Activated effector memory CD4-positive, alpha-beta T cell treated with Interleukin-2 at 50 U/mL for 16 hours (primary cell): ENCODE measurements around the gene ARHGEF2.

Experiments used
- DNase-seq: peaks from one replicate; pipeline ENCODE4 v3.0.0-alpha.2; 2020

The ARHGEF2 gene

DNA sequence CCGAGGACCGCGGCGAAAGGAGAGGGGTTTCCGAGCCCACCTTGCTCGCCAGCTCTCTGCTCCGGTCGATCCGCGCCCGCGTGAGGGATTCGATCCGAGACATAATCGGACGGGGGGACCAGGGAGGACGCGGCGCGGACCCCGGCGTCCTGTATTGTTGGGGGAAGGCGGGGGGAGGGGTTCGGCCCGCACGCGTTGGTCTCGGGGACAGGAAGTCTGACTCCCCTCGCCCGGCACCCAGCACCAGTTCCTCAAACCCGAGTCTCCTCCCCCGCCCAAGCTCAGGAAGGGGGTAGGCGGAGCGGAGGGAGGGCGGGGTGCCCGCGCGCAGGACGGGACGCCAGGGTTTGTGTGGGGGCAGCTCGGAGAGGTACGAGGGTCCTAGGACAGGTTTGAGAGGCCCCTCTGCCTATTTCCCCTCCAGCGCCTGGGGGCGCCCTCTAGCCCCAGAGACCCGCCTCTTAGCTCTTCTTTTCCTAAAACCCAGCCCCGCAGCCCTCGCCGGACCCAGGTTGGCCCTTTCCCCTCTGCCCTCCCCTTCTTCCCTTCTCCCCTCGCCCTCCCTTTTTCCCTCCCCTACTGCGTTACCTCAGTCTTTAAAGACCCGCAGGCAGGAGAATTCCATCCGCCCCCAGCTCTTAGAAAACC is at the start of gene ARHGEF2:
Gene ARHGEF2 (minus strand): TSS at position 223 of the 648 bp plus-strand sequence. CDS start 120 bp downstream, at position 103.
- peak; percentile 71 for DNase-seq

DNA sequence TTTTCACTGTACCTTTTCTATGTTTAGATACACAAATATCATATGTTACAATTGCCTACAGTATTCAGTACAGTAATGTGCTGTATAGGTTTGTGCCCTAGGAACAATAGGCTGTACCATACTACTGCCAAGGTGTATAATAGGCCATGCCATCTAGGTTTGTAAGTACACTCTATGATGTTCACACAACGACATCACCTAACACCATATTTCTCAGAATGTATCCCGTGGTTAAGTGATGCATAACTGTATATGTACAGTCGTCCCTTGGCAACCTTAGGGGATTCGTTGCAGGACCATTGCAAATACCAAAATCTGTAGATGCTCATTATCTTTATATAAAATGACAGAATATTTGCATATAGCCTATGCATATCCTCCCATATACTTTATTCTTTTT is 48.2 kb upstream of the ARHGEF2 start:
- no peak for DNase-seq

DNA sequence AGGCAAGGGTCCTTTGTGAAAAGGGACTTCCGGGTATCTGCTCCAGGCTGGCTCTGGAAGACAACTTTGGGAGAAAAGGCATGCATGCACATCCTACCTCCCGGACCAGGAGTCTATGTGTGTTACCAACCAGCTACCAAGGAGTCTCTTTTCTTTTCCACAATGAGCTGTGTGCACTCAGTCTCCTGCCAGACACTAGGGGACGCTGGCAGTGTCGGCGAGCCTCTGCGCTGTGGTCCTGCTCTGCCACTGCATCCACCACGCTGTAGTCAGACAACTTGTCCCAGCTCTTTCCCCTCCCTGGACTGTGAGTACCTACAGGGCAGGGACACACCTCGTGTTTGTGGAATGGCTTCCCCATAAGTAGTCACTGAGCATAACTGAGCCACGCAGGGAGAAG is 47.5 kb upstream of the ARHGEF2 start:
- peak; percentile 5 for DNase-seq

DNA sequence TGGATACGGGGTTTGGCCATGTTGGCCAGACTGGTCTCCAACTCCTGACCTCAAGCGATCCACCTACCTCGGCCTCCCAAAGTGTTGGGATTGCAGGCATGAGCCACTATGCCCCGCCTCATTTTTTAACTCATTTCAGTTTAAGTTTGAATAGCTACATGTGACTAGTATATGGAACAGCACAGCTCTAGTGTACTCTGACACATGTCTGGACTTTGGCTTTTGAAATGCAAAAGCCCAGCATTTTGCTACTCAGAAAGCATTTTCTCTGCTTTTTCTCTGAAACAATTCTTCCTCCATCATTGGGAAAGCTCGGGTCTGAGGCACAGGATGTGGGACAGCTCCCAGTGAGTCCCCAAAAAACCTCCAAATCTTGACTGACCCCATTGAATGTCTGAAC is 46.5 kb upstream of the ARHGEF2 start:
- no peak for DNase-seq

DNA sequence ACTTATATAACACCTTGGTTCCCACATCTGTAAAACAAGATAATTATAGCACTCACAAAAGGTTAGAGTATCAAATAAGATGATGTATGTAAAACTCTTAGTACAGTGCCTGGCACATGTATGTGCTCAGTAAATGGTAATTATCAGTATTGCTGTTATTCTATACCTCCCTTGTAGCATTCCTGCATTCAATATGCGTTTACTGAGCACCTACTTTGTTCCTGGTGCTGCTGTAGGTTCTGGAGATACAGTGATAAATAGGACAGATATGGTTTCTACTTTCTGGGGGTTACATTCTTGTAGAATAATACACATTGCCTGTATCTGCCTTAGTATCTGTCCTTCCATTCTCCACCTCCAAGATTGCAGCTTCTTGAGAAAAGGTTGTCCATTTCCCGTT is 43.6 kb upstream of the ARHGEF2 start:
- no peak for DNase-seq

DNA sequence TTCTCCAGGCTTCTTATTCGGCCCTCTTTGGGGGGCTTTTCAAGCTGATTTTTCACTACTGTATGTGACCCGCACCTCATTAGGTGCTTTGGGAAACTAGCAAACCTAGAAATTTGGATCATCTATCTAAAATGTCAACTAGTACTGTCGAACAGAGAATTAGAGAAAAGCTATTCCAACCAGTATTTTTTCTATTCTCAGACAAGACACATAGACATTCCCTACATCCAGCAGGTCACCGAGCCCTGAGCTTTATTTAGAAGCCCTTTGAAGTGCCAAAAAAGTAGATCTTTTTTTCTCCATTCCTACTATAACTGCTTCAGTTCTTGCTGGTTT is 42.7 kb upstream of the ARHGEF2 start:
- DNase-seq = no peak

DNA sequence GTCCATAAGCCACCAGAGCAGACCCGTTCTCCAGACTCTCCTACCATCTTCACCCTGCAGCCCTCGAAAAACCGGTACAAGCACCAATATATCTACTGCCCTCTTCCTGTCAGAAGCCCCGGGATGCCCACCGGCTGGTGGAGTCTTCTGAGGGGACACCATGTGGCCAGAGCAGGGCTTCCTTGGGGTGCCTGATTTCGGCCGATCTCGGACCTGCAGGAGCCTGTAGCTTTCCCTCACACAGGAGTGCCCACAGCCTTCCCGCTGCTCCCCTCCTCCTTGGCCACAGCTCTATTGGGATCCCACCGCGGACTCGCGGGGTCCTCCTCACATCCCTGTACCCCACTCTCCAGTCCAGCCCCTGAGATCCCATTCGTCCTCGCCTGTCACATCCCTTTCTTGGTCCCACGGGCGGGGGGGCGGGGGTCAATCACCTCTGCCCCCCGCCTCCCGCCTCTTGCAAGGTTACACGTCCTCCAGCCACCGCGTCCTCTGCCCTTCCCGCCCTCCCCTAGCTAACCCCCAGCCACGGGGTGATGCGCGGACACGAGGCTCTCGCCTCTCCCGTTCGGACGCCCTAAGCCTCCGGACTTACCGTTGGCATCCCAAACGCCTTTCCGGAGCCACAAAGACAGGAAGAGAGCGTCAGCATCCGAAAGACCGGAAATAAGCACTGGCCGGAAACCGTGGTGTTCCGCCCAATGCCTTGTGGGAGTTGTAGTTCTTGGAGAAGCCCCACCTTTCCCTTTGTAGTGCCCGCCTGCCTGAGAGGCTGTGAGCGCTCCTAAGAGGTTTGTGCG is 42.1 kb upstream of the ARHGEF2 start, which contains the start of gene SSR2:
Gene SSR2 (minus strand): TSS at position 659 of the 800 bp plus-strand sequence. CDS start 784 bp downstream, outside the sequence.
- peak; percentile 77 for DNase-seq

DNA sequence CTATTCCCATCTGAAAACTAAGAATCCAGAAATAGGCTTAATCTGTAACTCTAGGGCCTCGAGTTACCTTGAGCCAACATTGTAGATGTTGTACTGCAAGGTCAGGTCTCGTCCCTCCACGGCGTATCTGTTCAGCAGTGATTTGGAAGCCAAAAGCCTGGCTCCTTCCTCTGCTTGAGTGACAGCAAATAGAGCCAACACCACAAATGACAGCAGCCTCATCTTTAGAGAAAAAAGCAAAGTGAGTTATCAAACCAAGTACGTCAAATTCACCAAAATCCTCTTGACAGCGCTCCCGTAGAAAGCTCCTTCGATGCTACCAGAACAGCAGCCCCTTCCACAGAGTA is 41.6 kb upstream of the ARHGEF2 start:
- no peak for DNase-seq

DNA sequence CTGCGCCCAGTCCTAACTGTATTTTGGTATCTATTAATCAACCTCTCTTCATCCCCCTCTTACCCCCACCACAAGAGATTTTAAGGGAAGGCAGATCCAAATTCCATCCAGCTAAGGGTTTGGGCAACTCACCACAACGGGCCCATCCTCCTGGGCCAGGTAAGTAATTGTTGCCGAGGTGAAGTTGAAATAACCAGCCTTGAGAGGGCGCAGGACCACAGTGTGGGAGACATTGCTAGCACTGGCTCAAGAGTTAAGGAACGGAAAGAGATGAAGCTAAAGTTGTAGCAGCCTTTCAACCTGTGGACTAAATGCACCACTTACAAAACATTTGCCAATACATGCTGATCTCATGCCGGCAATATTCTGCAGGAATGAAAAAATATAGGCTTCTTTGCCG is 36.5 kb upstream of the ARHGEF2 start:
- no peak for DNase-seq

DNA sequence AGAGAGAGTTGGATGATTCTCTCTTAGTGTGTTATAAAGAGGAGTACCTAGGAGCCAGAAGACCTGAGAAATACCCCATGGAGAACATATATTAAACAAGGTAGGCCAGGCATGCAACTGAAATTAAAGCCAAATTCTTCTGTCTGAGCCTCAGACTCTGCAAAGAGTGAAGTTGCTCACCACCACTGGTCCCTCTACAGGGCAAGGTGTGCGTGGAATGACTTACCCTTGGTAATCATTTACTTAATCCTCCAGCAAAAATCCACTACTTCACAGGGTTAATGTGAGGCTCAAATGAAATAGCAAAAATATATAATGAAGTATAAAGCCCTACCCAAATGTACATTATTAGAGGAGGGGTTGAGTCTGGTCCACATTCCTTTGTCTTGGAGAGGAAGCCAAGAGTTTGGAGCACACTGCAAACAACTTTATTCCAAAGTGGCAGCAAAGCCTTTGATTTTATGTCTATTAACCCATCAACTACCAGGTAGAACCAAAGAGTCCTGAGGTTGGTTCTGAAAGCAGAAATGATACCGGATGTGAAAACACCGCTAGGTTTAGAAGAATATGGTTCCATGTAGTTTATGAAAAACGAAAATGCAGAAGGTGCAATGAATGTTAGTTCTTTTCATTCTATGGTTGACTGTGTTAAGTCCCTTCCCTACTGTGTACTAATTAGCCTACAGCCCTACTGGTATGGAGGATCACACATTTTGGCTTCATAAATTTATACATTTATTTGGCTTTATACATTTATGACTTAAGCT is 33.9 kb upstream of the ARHGEF2 start:
- no peak for DNase-seq

DNA sequence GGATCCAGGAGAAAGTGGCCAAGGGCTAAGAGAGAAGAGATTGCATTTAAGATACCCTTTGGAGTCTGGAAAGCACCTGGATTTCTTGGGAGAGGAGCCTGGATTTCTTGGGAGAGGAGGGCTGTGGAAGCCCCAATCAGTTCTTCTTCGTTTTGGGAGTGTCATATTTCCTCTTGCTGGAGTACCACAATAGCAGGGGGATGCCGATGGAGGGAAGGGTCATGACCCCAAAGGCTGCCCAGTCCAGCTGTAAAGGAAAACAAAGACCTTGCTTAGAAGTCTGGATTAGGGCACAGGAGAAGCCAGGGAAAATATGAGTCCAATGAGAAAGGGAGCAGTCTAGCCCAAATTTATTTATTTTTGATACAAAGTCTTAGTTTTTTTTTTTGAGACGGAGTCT is 31.1 kb upstream of the ARHGEF2 start:
- no peak for DNase-seq

DNA sequence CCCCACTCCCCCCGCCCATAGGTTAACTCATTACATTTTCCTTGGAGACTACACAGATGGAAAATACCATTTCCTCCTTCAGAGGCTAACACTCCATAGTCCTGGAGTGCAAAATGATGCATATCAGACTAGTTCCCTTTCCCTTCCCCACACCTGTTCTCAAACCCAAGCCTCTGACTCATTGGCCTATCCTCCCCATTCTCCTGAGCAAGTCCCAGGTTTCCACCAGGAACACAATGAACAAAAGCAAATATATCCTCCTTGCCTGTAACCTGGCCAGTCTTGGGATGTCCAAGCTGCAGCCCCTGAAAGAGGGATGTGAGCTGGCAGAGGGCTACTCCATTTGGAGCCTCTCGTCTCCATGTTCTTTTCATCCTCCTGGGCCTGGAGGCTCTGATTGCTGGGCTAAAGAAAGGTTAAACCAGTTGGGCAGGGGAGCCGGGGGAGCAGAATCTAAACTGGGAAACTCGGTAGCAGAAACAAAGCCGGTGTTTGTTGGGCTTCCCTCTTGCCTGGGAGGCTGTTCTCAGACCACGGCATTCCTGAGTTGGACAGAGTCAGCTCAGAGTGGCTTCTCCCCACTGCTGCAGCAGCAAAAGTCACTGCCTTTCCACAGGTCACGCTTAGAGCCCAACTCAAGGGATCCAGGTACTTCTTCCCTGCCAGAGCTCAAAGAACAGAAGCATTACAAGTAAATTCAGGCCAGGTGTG is 28.5 kb upstream of the ARHGEF2 start:
- no peak for DNase-seq

DNA sequence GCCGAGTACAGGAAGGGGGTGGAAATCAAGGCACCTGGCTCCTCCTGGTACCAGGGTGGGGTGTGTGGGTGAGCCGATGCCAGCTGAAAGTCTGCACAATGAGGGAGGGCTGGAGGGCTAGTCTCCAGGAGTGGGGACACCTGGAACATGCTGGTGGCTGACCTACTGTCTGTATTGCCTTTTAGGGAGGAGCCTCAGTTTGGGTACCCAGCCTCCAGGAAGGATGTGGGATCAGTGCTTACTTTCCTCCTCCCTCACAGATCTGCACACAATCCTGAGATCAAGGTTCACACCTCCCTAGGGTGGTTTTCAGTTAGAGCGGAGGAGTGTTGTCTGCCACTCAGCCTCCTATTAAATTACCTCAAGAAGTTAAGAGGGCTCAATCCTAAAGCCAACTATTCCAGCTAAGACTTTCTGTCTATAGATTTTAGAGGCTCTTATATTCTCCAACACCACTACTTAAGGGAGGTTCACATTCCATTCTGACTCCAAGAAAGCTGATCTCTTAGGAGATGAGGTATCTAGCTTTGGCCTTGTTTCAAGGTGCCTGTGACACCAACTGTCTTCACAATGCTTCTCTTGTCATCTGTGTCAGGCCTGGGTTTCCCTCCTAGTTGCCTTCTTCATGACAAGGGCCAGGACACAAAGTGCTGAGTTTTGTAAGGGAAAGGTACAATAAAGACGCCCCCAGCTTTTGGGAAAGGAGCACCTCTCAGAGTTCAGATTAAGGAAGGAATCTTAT is 26.7 kb upstream of the ARHGEF2 start:
- peak; percentile 9 for DNase-seq

DNA sequence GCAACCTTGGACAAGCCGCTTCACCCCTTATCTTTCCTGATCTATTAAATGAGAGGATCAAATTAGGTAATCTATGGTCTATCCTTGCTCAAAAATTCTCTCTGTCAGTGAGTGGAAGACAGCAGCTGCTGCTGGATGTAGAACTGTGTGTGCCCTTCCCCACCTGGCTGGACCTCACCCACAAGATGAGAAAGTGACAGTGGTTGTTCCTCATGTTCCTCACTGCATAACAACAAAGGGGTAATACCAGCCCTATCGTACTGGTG is 25.5 kb upstream of the ARHGEF2 start:
- DNase-seq = no peak

DNA sequence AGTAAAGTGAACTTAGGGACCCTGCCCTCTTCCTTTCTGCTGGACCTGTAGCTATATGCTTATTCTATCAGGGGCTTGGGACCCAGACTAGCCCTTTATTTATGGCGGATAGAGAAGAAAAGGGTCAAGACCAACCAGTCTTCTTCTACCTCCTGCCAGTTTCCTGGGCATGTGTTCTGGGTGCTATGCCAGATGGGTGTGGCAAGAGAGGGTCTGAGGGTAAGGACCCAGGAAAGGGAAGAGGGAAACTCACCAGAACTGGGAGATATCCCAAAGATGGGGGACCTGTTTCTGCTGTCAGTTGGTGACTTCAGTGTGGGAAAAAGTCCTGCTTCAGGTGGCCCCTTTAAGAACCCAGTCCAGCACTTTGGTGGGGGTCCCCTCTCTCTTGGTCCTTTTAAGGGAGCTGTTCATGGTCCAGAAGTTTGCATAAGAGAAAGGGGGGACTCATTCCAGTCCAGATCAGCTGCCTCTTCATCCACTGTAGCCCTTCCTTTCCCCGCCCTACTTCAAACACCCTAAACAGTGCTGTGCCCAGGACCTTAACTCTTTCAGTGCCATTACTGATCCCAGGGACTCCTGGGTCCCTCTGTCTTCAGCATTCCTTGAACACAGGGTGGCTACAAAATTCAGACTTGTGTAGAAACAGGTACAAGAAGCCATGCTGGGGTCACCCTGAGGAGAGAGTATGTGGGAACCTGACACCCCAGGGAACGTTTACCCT is 24.0 kb upstream of the ARHGEF2 start:
- DNase-seq = no peak

DNA sequence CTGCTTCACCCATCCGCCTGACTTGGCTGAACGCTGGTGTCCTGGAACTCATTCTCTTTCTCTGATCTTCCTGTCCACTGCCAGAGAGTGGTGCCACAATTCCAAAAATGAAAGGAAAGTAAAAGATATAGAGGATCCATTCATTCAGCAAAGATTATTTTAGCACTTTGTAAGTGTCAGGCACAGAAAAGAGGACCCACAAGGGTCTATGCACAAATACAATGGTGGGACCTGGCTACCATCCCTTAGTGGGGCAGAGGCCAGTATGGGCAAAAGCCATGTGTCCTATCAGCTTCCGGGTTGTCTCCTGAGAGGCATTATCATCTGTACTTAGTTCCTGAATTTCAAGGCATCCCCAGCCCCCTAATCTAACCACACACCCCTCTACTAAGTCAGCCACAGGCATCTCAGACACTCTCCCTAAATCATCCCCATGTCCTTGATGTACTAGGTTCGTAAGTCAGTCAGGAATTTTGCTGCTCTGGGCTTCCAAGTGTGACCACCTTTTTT is 23.4 kb upstream of the ARHGEF2 start:
- DNase-seq = no peak

DNA sequence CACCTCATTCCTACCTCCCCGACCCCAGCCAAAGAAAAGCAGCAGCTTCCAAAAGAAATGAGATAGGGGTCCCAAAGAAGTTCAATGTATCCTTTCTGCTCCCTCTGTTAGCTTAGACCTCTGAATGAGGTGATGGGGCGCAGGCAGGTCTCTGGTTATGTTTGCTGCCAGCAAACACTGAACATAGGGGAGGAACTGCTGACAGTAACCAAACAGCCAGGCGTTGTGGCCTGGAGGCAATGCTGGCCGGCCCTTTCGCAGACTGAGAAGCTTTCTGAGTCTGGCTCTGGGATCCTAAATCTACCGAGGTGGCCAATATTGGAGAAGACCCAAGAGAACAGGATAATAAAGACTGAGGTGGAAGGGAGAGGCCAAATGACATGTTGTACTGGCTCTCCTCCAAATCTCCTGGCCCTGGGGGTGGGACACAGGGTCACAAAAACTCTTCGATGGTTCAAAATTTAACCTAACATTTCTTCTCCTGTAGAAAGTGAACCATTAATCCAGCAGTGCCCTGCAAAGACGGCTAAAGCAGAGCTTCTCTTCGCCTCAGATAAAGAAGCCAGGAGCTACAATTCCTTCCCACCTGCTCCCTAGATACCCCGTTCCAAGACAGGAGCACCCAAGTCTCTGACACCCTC is 22.8 kb upstream of the ARHGEF2 start:
- DNase-seq = no peak

DNA sequence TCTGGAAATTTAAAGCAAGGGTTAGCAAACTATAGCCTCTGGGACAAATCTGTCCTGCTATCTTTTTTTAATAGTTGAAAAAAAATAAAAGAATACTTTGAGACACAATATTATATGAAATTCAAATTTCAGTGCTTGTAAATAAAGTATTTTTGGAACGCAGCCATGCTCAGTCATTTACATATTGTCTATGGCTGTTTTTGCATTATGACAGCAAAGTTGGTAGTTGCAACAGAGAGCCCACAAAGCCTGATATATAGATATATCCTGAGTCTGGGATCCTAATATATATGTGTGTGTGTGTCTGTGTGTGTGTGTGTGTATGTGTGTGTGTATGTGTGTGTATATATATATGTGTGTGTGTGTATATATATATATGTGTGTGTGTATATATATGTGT is 21.6 kb upstream of the ARHGEF2 start:
- no peak for DNase-seq

DNA sequence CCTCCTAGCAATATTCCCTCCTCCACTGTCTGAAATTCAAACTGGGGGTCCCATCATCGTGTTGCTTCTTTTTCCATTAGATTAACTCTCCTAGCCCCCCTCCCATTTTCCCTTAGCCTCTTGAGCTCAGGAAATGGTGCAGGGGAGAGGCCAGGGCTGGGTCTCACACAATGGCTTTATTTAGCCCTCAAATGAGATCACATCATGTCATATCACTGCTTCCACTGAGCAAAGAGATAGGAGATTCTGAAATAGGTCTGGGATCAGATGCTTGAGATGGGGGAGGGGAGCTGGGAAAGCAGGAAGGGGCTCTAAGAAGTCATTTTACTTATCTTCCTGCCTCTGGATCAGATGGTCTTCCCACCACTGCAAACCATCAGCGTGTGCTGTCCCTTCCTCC is 17.8 kb upstream of the ARHGEF2 start:
- DNase-seq = no peak

DNA sequence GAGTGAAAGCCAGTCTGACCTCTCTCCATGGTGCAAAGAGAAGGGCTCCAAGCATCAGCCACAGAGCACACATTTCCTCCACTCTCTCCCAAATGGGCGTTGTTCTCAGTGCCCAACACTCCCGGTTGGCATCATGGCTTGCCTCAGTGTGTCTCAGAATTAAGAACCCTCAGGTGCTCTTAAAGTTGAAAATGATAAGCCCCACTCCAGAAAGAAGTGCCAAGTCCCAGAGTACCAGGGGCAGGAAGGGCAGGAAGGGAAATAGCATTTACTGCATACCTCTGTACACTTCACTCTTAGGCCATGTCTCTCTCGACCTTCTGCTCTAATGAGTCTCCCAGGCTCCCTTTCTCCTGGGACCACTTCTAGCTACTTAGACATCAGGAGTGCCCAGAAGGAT is 15.2 kb upstream of the ARHGEF2 start:
- DNase-seq = no peak

DNA sequence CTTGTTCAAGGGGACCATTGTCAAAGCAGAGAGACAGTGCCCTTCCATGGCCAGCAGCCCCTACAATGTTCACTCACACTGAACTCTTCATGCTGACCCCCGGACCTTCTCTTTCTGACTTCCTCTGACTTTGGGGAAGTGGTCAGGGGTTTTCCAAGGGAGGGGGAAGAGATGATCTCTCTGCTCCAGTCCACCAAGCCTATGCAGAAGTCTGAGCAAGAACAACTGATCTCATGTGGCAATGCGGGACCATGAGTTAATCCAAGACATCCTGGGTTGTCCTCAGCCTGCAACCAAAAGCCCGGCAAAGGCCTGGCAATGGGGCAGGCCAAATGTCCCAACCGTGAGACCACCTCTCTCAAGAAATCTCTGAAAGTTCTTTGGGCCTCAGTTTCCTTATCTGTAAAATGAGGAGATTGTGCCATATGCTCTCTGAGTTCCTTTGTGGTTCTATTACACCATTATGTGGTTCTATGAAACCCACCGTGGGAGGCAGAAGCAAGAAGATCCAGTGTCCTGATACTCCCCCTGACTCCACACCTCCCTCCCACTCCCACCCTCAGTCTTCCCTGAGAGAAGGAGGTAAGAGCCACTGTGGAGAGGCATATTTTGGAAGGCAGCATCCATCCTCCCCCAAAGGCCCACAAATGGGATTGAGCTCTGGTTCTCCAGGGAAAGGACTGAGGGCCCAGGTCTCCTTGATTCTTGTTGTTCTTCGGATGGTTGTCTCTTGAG is 11.8 kb upstream of the ARHGEF2 start:
- no peak for DNase-seq
